Measurements from ENCODE around the gene HCAR2. TPM values are rescaled to one million over a fixed set of nuclear protein-coding genes. Genes with fewer than 3 reads are reported as not detected.
"Not testable (repeated sequence)": the region's sequence is repeated elsewhere in the genome, so short reads cannot be mapped to it uniquely, and the experiment has no call there.

The HCAR2 gene
- total RNA-seq, 1 donor from 2014 or later, result 0.52 TPM

- intact Hi-C loops (cut with micrococcal nuclease); H3K27me3 Mint-ChIP-seq (ENCODE audit: insufficient read depth); H3K27ac Mint-ChIP-seq; DNase-seq (ENCODE audit: low spot score); H3K4me1 Mint-ChIP-seq (ENCODE audit: low read depth); H3K36me3 Mint-ChIP-seq (ENCODE audit: low read depth); H3K9me3 Mint-ChIP-seq; H3K4me3 Mint-ChIP-seq: not testable (repeated sequence)
Observed at GRCh38 chr12:122709287-122709686, 6.1 kb upstream of the HCAR2 start.

- H3K4me3 Mint-ChIP-seq; H3K27me3 Mint-ChIP-seq (ENCODE audit: insufficient read depth); H3K27ac Mint-ChIP-seq; H3K36me3 Mint-ChIP-seq (ENCODE audit: low read depth); intact Hi-C loops (cut with micrococcal nuclease); H3K4me1 Mint-ChIP-seq (ENCODE audit: low read depth); H3K9me3 Mint-ChIP-seq; DNase-seq (ENCODE audit: low spot score): not testable (repeated sequence)
Observed at GRCh38 chr12:122703841-122704240, 684 bp upstream of the HCAR2 start.

GRCh38 chr12:122701481-122701880 lies 1.7 kb downstream of the HCAR2 start:
- H3K4me3 Mint-ChIP-seq; intact Hi-C loops (cut with micrococcal nuclease); H3K27me3 Mint-ChIP-seq (ENCODE audit: insufficient read depth); H3K36me3 Mint-ChIP-seq (ENCODE audit: low read depth); DNase-seq (ENCODE audit: low spot score); H3K9me3 Mint-ChIP-seq; H3K27ac Mint-ChIP-seq: not testable (repeated sequence)
- H3K4me1 Mint-ChIP-seq (ENCODE audit: low read depth), result peaks cover 10% of the 10 kb centered on the region

GRCh38 chr12:122700038-122700710 lies 3.0 kb downstream of the HCAR2 start:
- H3K27me3 Mint-ChIP-seq (ENCODE audit: insufficient read depth); H3K36me3 Mint-ChIP-seq (ENCODE audit: low read depth); H3K27ac Mint-ChIP-seq; intact Hi-C loops (cut with micrococcal nuclease); DNase-seq (ENCODE audit: low spot score); H3K9me3 Mint-ChIP-seq; H3K4me3 Mint-ChIP-seq: not testable (repeated sequence)
- peaks cover 10% of the 10 kb centered on the region for H3K4me1 Mint-ChIP-seq (ENCODE audit: low read depth)

GRCh38 chr12:122696922-122697321 lies 6.2 kb downstream of the HCAR2 start:
- H3K27me3 Mint-ChIP-seq (ENCODE audit: insufficient read depth); H3K36me3 Mint-ChIP-seq (ENCODE audit: low read depth); H3K9me3 Mint-ChIP-seq; H3K27ac Mint-ChIP-seq; intact Hi-C loops (cut with micrococcal nuclease); H3K4me3 Mint-ChIP-seq; DNase-seq (ENCODE audit: low spot score): not testable (repeated sequence)
- H3K4me1 Mint-ChIP-seq (ENCODE audit: low read depth), result peaks cover 10% of the 10 kb centered on the region

- Mint-ChIP-seq H3K27me3 (ENCODE audit: insufficient read depth) (no peaks in the 10 kb centered on the region), H3K36me3 (ENCODE audit: low read depth) (no peaks in the 10 kb centered on the region), H3K9me3 (no peaks in the 10 kb centered on the region), H3K27ac (no peak overlapping the region), H3K4me1 (ENCODE audit: low read depth) (peaks cover 7% of the 10 kb centered on the region), H3K4me3 (no peak overlapping the region)
- intact Hi-C loops (cut with micrococcal nuclease), result no loop called here
- DNase-seq (ENCODE audit: low spot score), result no peak
Observed at GRCh38 chr12:122691566-122691965, 11.6 kb downstream of the HCAR2 start.

GRCh38 chr12:122688291-122688690 lies 14.9 kb downstream of the HCAR2 start:
- DNase-seq (ENCODE audit: low spot score), result no peak
- H3K27ac Mint-ChIP-seq, result no peak overlapping the region
- intact Hi-C loops (cut with micrococcal nuclease), result no loop called here
- no peaks in the 10 kb centered on the region for H3K36me3 Mint-ChIP-seq (ENCODE audit: low read depth)
- H3K9me3 Mint-ChIP-seq, result no peaks in the 10 kb centered on the region
- H3K27me3 Mint-ChIP-seq (ENCODE audit: insufficient read depth), result peaks cover 2% of the 10 kb centered on the region
- peaks cover 7% of the 10 kb centered on the region for H3K4me1 Mint-ChIP-seq (ENCODE audit: low read depth)
- H3K4me3 Mint-ChIP-seq, result no peak overlapping the region

GRCh38 chr12:122687086-122687485 lies 16.1 kb downstream of the HCAR2 start:
- intact Hi-C loops (cut with micrococcal nuclease), result no loop called here
- Mint-ChIP-seq H3K27me3 (ENCODE audit: insufficient read depth) (peaks cover 2% of the 10 kb centered on the region), H3K4me3 (no peak overlapping the region), H3K36me3 (ENCODE audit: low read depth) (no peaks in the 10 kb centered on the region), H3K4me1 (ENCODE audit: low read depth) (peaks cover 7% of the 10 kb centered on the region), H3K27ac (no peak overlapping the region), H3K9me3 (no peaks in the 10 kb centered on the region)
- no peak for DNase-seq (ENCODE audit: low spot score)

- peaks cover 2% of the 10 kb centered on the region for H3K27me3 Mint-ChIP-seq (ENCODE audit: insufficient read depth)
- H3K4me1 Mint-ChIP-seq (ENCODE audit: low read depth), result peaks cover 3% of the 10 kb centered on the region
- DNase-seq (ENCODE audit: low spot score), result no peak
Observed at GRCh38 chr12:122686538-122686937, 16.6 kb downstream of the HCAR2 start.

GRCh38 chr12:122684297-122684813 lies 18.8 kb downstream of the HCAR2 start:
- intact Hi-C loops (cut with micrococcal nuclease), result no loop called here
- H3K27me3 Mint-ChIP-seq (ENCODE audit: insufficient read depth), result peaks cover 2% of the 10 kb centered on the region
- no peak for DNase-seq (ENCODE audit: low spot score)
- H3K4me1 Mint-ChIP-seq (ENCODE audit: low read depth), result no peaks in the 10 kb centered on the region
- no peaks in the 10 kb centered on the region for H3K9me3 Mint-ChIP-seq
- H3K36me3 Mint-ChIP-seq (ENCODE audit: low read depth), result no peaks in the 10 kb centered on the region
- no peak overlapping the region for H3K27ac Mint-ChIP-seq
- H3K4me3 Mint-ChIP-seq, result no peak overlapping the region

More at GRCh38 chr12:122686538-122686937, 16.6 kb downstream of the HCAR2 start:
- H3K27ac Mint-ChIP-seq, result no peak overlapping the region
- no peaks in the 10 kb centered on the region for H3K9me3 Mint-ChIP-seq
- H3K4me3 Mint-ChIP-seq, result no peak overlapping the region
- intact Hi-C loops (cut with micrococcal nuclease), result no loop called here
- H3K36me3 Mint-ChIP-seq (ENCODE audit: low read depth), result no peaks in the 10 kb centered on the region

GRCh38 chr12:122681814-122682213 lies 21.3 kb downstream of the HCAR2 start:
- H3K9me3 Mint-ChIP-seq, result no peaks in the 10 kb centered on the region
- H3K4me3 Mint-ChIP-seq, result no peak overlapping the region
- H3K36me3 Mint-ChIP-seq (ENCODE audit: low read depth), result no peaks in the 10 kb centered on the region
- intact Hi-C loops (cut with micrococcal nuclease), result no loop called here
- peaks cover 2% of the 10 kb centered on the region for H3K27me3 Mint-ChIP-seq (ENCODE audit: insufficient read depth)
- no peak for DNase-seq (ENCODE audit: low spot score)
- no peak overlapping the region for H3K27ac Mint-ChIP-seq
- H3K4me1 Mint-ChIP-seq (ENCODE audit: low read depth), result no peaks in the 10 kb centered on the region

- not testable (repeated sequence) for H3K36me3 Mint-ChIP-seq (ENCODE audit: low read depth)
Observed at GRCh38 chr12:122680989-122681388, 22.2 kb downstream of the HCAR2 start.

GRCh38 chr12:122676781-122677180 lies 26.4 kb downstream of the HCAR2 start:
- H3K36me3 Mint-ChIP-seq (ENCODE audit: low read depth); intact Hi-C loops (cut with micrococcal nuclease); DNase-seq (ENCODE audit: low spot score); H3K4me3 Mint-ChIP-seq; H3K4me1 Mint-ChIP-seq (ENCODE audit: low read depth); H3K9me3 Mint-ChIP-seq; H3K27ac Mint-ChIP-seq; H3K27me3 Mint-ChIP-seq (ENCODE audit: insufficient read depth): not testable (repeated sequence)

More at GRCh38 chr12:122680989-122681388, 22.2 kb downstream of the HCAR2 start:
- intact Hi-C loops (cut with micrococcal nuclease); H3K4me3 Mint-ChIP-seq; H3K4me1 Mint-ChIP-seq (ENCODE audit: low read depth); H3K27ac Mint-ChIP-seq; H3K27me3 Mint-ChIP-seq (ENCODE audit: insufficient read depth); H3K9me3 Mint-ChIP-seq; DNase-seq (ENCODE audit: low spot score): not testable (repeated sequence)

- H3K4me1 Mint-ChIP-seq (ENCODE audit: low read depth); H3K27me3 Mint-ChIP-seq (ENCODE audit: insufficient read depth); H3K9me3 Mint-ChIP-seq; intact Hi-C loops (cut with micrococcal nuclease); H3K36me3 Mint-ChIP-seq (ENCODE audit: low read depth); H3K4me3 Mint-ChIP-seq; H3K27ac Mint-ChIP-seq; DNase-seq (ENCODE audit: low spot score): not testable (repeated sequence)
Observed at GRCh38 chr12:122676015-122676414, 27.1 kb downstream of the HCAR2 start.
